Stimulated activated CD8-positive, alpha-beta memory T cell treated with anti-CD3 and anti-CD28 coated beads, Interleukin-12 subunit alpha, Interleukin-12 subunit beta, amount 100 ng/mL, for 24 hours (primary cell): ENCODE results near the gene ATAD3B.
A peak's percentile ranks its signal among the peaks of the same experiment; 100 is the strongest.

Experiments
- DNase-seq: peaks from one replicate; pipeline ENCODE4 v3.0.0-alpha.2; 2020; ENCODE audit errors: extremely low read depth

Gene ATAD3B

DNA sequence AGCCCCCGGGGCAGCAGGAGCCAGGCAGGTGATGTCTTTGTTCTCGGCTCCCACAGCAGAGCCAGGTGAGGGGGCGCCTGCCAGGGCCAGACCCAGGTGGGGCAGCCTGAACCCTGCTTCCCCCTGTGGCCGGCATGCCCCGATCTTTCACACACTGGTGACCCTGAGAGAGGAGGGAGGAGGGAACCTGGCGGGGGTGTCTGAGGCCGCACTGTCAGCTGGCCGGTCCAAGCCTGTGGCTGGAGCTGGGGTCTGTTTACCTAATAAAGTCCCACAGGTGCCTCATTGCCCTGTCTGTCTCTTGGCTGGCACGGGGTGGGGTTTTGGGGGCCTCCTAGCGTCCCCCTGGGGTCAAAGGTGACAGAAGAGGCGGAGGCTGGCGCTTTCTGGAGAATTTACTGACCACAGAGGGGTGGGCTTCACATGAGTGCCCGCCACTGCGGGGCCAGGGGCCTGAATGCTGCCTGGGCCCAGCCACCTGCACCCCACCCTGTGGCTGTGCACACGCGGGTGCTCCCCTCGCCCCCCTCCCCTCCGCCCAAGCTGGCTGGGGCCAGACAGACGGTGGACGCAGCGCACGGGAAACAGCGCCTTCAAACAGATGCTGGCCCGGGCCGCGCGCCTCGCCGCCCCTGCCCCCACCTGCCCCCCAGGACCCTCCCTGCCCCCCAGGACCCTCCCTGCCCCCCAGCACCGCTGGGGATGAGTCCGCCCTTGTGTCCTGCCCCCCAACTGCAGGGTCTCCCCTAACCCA is 63.0 kb downstream of the ATAD3B start:
- no peak for DNase-seq

DNA sequence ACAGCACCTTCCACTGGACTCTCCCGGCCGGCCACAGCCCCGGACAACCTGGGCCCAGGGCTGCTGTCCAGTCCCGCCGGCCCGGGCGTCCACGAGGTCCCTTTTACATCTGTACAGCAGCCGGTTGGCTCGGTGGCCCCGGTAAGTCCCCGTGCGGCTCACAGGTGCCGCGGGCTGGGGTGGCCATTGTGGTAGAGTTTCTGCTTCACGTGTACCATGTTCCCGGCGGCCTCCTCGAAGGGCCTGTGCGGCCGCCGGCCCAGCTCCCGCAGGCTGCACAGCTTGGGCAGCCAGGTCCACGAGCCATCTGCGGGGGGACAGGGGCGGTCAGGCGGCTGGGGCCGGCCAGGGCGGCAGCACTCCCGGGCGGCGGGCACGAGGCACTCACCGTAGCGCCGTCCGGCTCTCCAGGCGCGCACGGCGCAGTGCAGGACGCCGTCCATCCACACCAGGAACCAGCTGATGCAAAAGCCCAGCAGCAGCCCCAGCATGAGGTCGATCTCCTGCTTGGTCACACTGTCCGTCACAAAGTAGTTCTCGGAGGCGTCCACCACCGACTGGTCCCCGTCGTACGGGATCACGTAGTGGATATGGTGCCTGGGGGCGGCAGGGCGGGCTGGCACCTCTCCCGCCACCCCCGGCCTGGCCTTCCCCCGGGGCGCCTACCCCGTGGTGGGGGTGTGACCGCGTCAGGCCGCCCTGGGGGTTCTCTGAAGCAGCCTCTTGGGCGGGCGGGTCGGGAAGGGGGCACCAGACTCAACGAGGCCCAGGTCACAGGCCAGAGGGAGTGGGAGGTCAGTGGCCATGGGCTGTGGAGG is 63.8 kb downstream of the ATAD3B start:
- no peak for DNase-seq

GRCh38 chr1:1536019-1536937 is 64.7 kb downstream of the ATAD3B start:
- no peak for DNase-seq

DNA sequence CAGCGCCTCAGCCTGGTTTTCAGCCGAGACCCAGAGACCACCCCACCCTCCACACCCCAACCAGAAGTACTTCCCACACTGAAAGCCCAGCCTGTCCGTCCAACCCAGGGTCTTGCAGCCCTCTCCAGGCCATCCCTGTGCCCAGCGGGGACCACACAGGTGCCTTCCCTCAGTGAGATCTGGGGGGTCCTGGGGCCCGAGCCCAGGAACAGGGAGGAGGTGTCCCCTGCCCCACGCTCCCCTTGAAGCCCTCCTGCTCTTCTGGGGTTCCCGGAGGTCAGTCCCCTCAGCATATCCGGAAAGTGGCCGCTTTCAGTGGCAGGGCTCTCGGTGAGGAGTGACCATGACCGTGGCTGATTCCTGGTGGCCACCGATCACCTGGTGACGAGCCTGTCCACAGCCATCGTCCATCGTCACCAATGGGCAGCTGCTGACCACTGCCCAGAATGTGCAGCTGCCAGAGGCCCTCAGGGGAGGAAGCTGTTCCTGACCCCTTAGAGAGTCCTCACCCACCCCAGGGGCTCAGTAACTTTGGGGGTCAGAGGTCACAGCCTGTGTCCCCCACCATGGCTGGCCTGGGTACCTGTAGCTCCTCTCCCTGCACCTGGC is 65.5 kb downstream of the ATAD3B start:
- DNase-seq = no peak

GRCh38 chr1:1537626-1538250 is 66.2 kb downstream of the ATAD3B start:
- no peak for DNase-seq

DNA sequence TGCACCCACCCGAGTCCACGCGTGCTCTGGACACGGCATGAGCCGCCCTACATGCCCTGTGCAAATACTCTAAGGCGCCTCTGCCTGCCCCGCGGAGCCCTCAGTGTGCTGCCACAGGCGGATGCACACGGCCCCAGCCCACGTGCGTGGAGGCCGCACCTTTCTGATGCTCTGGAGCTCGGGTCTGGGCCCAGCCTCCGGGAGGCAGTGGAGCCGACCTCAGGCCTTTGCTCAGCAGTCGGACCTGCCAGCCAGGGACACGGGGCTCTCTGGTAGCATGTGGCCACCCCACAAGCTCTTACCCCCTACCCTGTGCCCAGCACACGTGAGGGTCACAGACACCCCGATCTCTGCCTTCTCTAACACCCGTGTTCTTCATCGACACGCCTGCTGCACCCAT is 66.8 kb downstream of the ATAD3B start:
- no peak for DNase-seq

DNA sequence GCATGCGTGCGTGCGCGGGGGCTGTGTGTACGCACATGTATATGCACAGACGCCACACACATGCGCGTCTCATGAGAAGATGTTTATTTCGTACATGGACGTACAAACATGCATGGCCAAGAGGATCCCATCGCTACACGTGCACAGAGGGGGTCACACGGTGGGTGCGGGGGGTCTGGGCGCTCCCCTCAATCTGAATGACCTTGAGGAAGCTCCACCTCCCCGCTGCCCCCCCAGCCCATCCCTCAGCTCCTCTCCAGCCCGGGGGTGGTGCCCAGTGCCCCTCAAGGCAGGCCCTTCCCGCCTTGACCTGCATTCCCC is 67.4 kb downstream of the ATAD3B start:
- no peak for DNase-seq

- DNase-seq = no peak
Measured at GRCh38 chr1:1539310-1540089, 67.9 kb downstream of the ATAD3B start.

DNA sequence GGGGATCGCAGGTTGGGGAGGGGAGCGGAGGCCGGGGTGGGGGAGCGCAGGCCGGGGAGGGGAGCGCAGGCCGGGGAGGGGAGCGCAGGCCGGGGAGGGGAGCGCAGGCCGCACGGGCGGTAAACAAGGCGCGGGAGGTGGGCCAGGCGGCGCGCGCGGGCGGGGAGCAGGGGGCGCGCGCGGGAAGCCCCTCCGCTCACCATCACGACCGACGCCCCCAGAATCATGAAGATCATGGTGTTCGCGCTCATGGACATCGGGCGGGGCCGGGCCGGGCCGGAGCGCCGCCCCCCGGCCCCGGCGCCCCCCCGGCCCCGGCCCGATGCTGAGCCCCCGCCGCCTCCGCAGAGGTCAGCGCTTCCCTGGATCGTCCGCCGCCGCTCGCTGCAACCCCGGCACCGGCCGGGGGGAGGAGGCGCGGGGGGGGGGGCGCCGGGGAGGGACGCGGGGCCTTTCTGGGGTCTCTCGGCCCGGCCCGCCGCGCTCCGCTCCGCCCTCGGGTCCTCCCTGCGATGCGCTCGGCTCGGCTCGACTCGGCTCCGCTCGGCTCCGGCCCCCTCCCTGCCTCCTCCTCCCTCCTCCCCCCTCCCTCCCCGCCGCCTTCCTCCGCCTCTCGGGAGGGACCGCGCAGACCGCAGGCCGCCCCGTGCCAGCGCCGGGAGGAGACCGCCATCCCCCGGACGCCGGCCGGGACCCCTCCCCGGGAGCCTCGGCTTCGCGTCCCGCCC is 68.7 kb downstream of the ATAD3B start, which contains the start of gene TMEM240:
Gene TMEM240, minus strand, starts transcription at position 535 of the 728 bp plus-strand sequence. Its CDS starts 278 bp downstream, at position 257.
- peak; percentile 22 for DNase-seq

GRCh38 chr1:1540818-1541628 is 69.5 kb downstream of the ATAD3B start:
- DNase-seq = no peak

DNA sequence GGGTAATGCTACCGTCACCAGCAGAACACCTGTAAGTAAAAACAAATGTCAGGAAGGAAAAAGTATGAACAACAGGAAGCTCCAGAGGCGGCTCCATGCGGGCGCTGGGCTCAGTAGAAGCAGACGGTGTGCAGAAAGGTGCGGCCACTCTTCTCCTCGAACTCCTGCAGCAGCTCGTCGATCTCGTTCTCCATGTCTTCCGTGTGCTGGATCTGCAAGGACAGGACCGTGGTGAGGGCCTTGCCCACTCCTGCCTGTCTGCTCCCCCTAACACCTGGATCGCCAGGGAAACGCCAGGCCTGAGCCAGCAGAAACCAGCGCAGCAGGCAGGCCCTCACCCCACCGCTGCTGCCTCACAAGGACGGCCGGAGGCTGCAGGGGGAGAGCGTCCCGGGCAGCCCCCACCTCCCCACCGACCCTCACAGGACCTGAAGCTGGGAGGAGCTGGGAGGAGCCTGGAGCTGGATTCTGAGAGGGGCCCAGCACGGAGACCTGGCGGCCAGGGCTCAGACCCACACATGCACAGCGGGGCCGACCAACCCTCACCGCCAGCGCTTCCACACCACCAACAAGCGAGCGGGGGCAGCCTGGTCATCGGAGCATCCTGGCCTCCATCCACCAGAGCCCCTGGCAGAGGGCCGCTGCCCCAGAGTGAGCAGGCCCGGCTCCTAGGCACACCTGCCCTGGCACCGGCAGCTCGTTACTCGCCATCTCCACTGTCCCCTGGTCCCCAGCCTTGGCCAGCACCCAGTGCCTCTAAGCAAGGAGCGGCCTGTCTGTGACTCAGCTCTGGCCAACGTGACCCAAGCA is 70.6 kb downstream of the ATAD3B start:
- no peak for DNase-seq

DNA sequence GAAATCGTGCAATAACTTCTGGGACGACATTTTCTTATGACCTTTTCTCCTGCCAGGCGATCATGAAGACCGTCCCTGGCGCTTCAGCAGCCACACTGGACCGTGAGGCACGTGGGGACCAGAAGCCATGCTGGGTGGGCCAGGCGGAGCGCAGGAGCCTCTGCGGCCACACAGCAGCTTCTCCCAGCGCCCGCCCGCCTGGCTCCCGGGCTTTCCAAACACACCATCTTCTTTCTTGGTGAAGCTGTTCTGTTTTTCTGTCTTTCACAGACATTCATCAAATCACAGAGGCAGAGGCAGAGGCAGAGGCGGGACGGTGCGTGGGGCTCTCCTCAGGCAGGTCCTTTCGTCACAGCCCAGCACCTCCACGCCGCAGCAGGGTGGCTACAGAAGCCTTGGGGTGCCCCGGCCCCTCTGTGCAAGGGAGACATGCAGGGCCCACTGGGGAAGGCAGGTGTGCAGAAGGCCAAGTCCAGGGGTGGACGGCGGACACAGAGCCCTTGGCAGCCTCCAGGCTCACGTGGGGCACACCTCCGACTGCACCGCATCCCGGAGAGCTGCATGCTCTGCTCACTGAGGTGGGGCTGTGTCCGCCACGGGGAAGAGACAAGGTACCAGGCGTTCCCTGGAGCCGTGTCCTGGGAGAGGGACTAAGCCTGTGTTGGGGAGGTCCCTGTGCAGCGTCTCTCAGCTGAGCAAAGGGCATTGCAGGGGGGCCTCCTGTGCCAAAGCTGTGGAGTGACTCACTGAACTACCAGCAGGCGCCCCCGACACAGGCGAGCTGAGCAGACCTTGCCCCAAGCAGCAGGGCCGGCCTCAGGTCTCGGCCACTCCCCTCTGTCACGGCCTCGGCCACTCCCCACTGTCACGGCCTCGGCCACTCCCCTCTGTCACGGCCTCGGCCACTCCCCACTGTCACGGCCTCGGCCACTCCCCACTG is 71.5 kb downstream of the ATAD3B start:
- DNase-seq = no peak

- DNase-seq = no peak
Measured at GRCh38 chr1:1543706-1544099, 72.1 kb downstream of the ATAD3B start.

- DNase-seq = no peak
Measured at GRCh38 chr1:1544544-1544943, 73.0 kb downstream of the ATAD3B start.
